Esophagus squamous epithelium (tissue), 5 donors: ENCODE results near the gene VPS4A. TPM values are rescaled to one million over a fixed set of nuclear protein-coding genes. Genes with fewer than 3 reads are reported as not detected.

Experiments
- DNase-seq: peaks from one replicate; lab custom pipeline; 2025; lab: John Stamatoyannopoulos, UW
- H3K27ac ChIP-seq, 4 donors: fragments of 200-600 bp; sonication (generic); one replicate each; pipeline ENCODE4 v1.5.1; 2016 to 2019; ENCODE audit warnings: mild to moderate bottlenecking in 1 of 4
- H3K27me3 ChIP-seq, 4 donors: fragments of 200-600 bp; sonication (generic); 1 replicate in 3 of 4; 2 replicates in 1 of 4; pipeline versions ENCODE4 v1.5.1 to v1.6.0; 2017 to 2021; ENCODE audit warnings: antibody characterized with exemption in 1 of 4
- H3K36me3 ChIP-seq, 3 donors: fragments of 200-600 bp; sonication (generic); one replicate each; pipeline ENCODE4 v1.5.1; 2016 to 2019
- H3K4me1 ChIP-seq, 3 donors: fragments of 200-600 bp; sonication (generic); one replicate each; pipeline ENCODE4 v1.5.1; 2017 to 2019
- H3K4me3 ChIP-seq, 4 donors: fragments of 200-600 bp; sonication (generic); 1 replicate in 3 of 4; 2 replicates in 1 of 4; pipeline ENCODE4 v1.5.1; 2016 to 2019; ENCODE audit warnings: mild to moderate bottlenecking in 2 of 4, moderate library complexity in 1 of 4
- H3K9me3 ChIP-seq, 3 donors: fragments of 200-600 bp; sonication (generic); one replicate each; pipeline ENCODE4 v1.5.1; 2016 to 2019
- POLR2A ChIP-seq, 4 donors: fragments of 450-650 bp; IDR thresholded peaks; one replicate each; pipeline ENCODE4 v1.6.1; 2017; ENCODE audit warnings: antibody characterized with exemption in 4 of 4, mild to moderate bottlenecking in 4 of 4, moderate library complexity in 3 of 4
- WGBS, 2 donors: methylation state at CpG; one replicate each; pipeline ENCODE4 v1.1.5; 2018; 5-methylcytosine and 5-hydroxymethylcytosine counted together
- intact Hi-C: fragments of 100-400 bp; cut with DNase I; formaldehyde crosslinking; loops from one replicate; pipeline ENCODE4 v1.15.0; 2022
- total RNA-seq, 4 donors: library from RNA; depleted of rRNA; stranded (reverse); fragments of >200 nt; gene quantifications; one replicate each; pipeline ENCODE4 v1.1.0, GENCODE V29; 2016
- TF ChIP-seq, protein P1 (sequence below), 6 experiments: fragments of 450-650 bp in 4 of 6; fragments of 200-600 bp in 2 of 6; sonication (generic) in 2 of 6; IDR thresholded peaks; one replicate each; pipeline ENCODE4 v1.5.1; 2016 to 2019; ENCODE audit warnings: antibody characterized with exemption in 6 of 6, mild to moderate bottlenecking in 4 of 6, moderate library complexity in 4 of 6
- donor health status: DM: yes; HTN: yes; CAD: no.

VPS4A gene
- total RNA-seq, 4 donors from 2014 or later = 21.5 to 38.9 (median 24.9) TPM

DNA sequence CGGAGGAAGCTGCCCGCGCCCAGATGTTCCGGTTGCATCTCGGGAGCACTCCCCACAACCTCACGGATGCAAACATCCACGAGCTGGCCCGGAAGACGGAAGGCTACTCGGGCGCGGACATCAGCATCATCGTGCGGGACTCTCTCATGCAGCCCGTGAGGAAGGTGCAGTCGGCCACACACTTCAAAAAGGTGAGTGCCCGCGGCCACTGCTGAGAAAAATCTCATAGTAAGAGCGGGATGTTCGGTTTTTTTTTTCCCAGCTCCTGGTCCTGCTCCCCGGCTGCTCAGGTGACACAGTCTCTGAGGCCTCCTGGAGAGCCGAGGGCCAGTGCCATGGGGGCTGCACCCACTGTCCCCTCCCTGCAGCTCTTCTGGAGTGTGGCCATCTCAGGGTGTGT, 9.9 kb downstream of the VPS4A start:
- Histone ChIP-seq H3K36me3 (peaks cover 58 to 100% (median 80%) of the 10 kb centered on the region in 3 donors), H3K4me3 (no peak overlapping the region), H3K27me3 (no peaks in the 10 kb centered on the region), H3K4me1 (peaks cover 0 to 23% (median 3%) of the 10 kb centered on the region in 3 donors), H3K9me3 (no peaks in the 10 kb centered on the region), H3K27ac (no peak overlapping the region)
- no peak for DNase-seq
- no peak for TF ChIP-seq POLR2A (IDR thresholded peaks at IDR 0.05)
- TF ChIP-seq, protein P1, sequence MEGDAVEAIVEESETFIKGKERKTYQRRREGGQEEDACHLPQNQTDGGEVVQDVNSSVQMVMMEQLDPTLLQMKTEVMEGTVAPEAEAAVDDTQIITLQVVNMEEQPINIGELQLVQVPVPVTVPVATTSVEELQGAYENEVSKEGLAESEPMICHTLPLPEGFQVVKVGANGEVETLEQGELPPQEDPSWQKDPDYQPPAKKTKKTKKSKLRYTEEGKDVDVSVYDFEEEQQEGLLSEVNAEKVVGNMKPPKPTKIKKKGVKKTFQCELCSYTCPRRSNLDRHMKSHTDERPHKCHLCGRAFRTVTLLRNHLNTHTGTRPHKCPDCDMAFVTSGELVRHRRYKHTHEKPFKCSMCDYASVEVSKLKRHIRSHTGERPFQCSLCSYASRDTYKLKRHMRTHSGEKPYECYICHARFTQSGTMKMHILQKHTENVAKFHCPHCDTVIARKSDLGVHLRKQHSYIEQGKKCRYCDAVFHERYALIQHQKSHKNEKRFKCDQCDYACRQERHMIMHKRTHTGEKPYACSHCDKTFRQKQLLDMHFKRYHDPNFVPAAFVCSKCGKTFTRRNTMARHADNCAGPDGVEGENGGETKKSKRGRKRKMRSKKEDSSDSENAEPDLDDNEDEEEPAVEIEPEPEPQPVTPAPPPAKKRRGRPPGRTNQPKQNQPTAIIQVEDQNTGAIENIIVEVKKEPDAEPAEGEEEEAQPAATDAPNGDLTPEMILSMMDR (IDR thresholded peaks at IDR 0.05) = no peak
- intact Hi-C loops = no loop called here
- WGBS, 2 donors = 88 to 90% methylated on average over 15 to 19 of the region's 22 CpGs

DNA sequence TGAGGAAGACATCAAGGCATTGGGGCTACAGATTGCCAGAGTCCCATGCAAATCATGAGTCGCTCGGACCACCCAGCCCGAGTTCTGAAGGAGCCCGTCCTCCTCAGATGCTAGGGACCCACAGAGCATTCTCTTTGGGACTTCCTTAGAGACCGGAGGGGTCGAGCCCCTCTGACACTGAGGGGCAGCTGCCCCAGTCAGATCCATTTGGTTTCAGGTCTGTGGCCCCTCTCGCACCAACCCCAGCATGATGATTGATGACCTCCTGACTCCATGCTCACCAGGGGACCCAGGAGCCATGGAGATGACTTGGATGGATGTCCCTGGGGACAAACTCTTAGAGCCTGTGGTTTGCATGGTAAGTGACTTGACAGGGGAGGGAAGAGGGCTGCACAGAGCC, 11.2 kb downstream of the VPS4A start:
- intact Hi-C loops = no loop called here
- Histone ChIP-seq H3K4me1 (peaks cover 0 to 36% (median 12%) of the 10 kb centered on the region in 3 donors), H3K9me3 (no peaks in the 10 kb centered on the region), H3K27ac (no peak overlapping the region), H3K4me3 (no peak overlapping the region), H3K36me3 (peaks cover 51 to 100% (median 72%) of the 10 kb centered on the region in 3 donors), H3K27me3 (no peaks in the 10 kb centered on the region)
- WGBS, 2 donors = 67% methylated on average over 1 of the region's 7 CpGs; no CpG with 5 or more reads in 1 of the 2 donors
- no peak for DNase-seq
- TF ChIP-seq, protein P1 (IDR thresholded peaks at IDR 0.05) = no peak
- TF ChIP-seq POLR2A (IDR thresholded peaks at IDR 0.05) = no peak

GRCh38 chr16:69323415-69323814, 12.3 kb downstream of the VPS4A start:
- peaks cover 3 to 46% (median 21%) of the 10 kb centered on the region in 3 donors for H3K4me1 ChIP-seq
- no peak for DNase-seq
- no peaks in the 10 kb centered on the region for H3K27me3 ChIP-seq
- no peak overlapping the region for H3K4me3 ChIP-seq
- peaks cover 46 to 99% (median 65%) of the 10 kb centered on the region in 3 donors for H3K36me3 ChIP-seq
- no peaks in the 10 kb centered on the region for H3K9me3 ChIP-seq
- TF ChIP-seq, protein P1 (IDR thresholded peaks at IDR 0.05) = no peak
- TF ChIP-seq POLR2A (IDR thresholded peaks at IDR 0.05) = no peak
- no peak overlapping the region for H3K27ac ChIP-seq
- intact Hi-C loops = no loop called here
- WGBS, 2 donors = 93 to 100% methylated on average over 3 to 5 of the region's 14 CpGs

GRCh38 chr16:69324013-69324531, 12.9 kb downstream of the VPS4A start:
- H3K36me3 ChIP-seq = peaks cover 39 to 92% (median 58%) of the 10 kb centered on the region in 3 donors
- TF ChIP-seq POLR2A (IDR thresholded peaks at IDR 0.05) = no peak
- TF ChIP-seq, protein P1 (IDR thresholded peaks at IDR 0.05) = no peak
- intact Hi-C loops = no loop called here
- WGBS, 2 donors = 73 to 77% methylated on average over 6 to 7 of the region's 8 CpGs
- no peaks in the 10 kb centered on the region for H3K9me3 ChIP-seq
- no peak for DNase-seq
- no peaks in the 10 kb centered on the region for H3K27me3 ChIP-seq
- H3K4me1 ChIP-seq = peaks cover 9 to 53% (median 27%) of the 10 kb centered on the region in 3 donors
- no peak overlapping the region for H3K4me3 ChIP-seq
- no peak overlapping the region for H3K27ac ChIP-seq

- WGBS, 2 donors = 75 to 77% methylated on average over 10 of the region's 10 CpGs
Measured at GRCh38 chr16:69324585-69325253, 13.6 kb downstream of the VPS4A start.

More at GRCh38 chr16:69324585-69325253, 13.6 kb downstream of the VPS4A start:
- Histone ChIP-seq H3K9me3 (no peaks in the 10 kb centered on the region), H3K4me1 (peaks cover 15 to 59% (median 33%) of the 10 kb centered on the region in 3 donors), H3K27me3 (no peaks in the 10 kb centered on the region), H3K27ac (no peak overlapping the region), H3K36me3 (peaks cover 34 to 86% (median 52%) of the 10 kb centered on the region in 3 donors), H3K4me3 (no peak overlapping the region)
- intact Hi-C loops = no loop called here
- TF ChIP-seq, protein P1 (IDR thresholded peaks at IDR 0.05) = no peak
- TF ChIP-seq POLR2A (IDR thresholded peaks at IDR 0.05) = no peak
- no peak for DNase-seq
